ENCODE measurements around the gene TAF7. TPM values are rescaled to one million over a fixed set of nuclear protein-coding genes. Genes with fewer than 3 reads are reported as not detected.

The TAF7 gene
- total and polyA plus RNA-seq, 10 of the 15 experiments (the other 5 are each of a cell fraction or from before 2014, with no cell fraction given), result 42.0 to 88.8 (median 69.2) TPM

GRCh38 chr5:141322261-141322660, 1.7 kb upstream of the TAF7 start (continued):
- TF ChIP-seq SIN3A (IDR thresholded peaks at IDR 0.05; ENCODE audit: low read depth, low read length), result no peak
- no peak for TF ChIP-seq SMC3 (IDR thresholded peaks at IDR 0.05; ENCODE audit: borderline replicate concordance, low read length)
- TF ChIP-seq MEF2A (IDR thresholded peaks at IDR 0.05; ENCODE audit: insufficient read depth, low read depth, low read length), result no peak
- TF ChIP-seq NFIC (IDR thresholded peaks at IDR 0.05; ENCODE audit: low read depth, low read length), result peak; percentile 95
- no peak for TF ChIP-seq NFXL1 (IDR thresholded peaks at IDR 0.05; ENCODE audit: borderline replicate concordance)
- no peak for TF ChIP-seq ZBTB40 (IDR thresholded peaks at IDR 0.05; ENCODE audit: borderline replicate concordance)
- no peak for TF ChIP-seq POLR2AphosphoS2 (IDR thresholded peaks at IDR 0.05; ENCODE audit: low read depth, low read length)
- 0 out of 2 replicates have a peak, but pooled peaks have one; percentile 55 for TF ChIP-seq CBFB (IDR thresholded peaks at IDR 0.05; ENCODE audit: low read depth)
- TF ChIP-seq CTCF (IDR thresholded peaks at IDR 0.05 in 2 of 3, conservative IDR thresholded peaks at IDR 0.05 in 1 of 3; ENCODE audit: control insufficient read depth in 2 of 3, extremely low read depth in 1 of 3, insufficient read depth in 1 of 3, low read depth in 3 of 3, low read length in 3 of 3), result no peak
- no peak for TF ChIP-seq BCLAF1 (IDR thresholded peaks at IDR 0.05)
- TF ChIP-seq PRDM15 (CRISPR knock-in tag; IDR thresholded peaks at IDR 0.05), result no peak
- TF ChIP-seq GABPA (IDR thresholded peaks at IDR 0.05; ENCODE audit: low read depth), result peak; percentile 44; the same call in 1 of the 2 replicates
- no peak for TF ChIP-seq SMAD5 (IDR thresholded peaks at IDR 0.05; ENCODE audit: low read depth)
- peak; percentile 67; the same call in 1 of the 2 replicates for TF ChIP-seq ATF2 (IDR thresholded peaks at IDR 0.05; ENCODE audit: low read length)
- TF ChIP-seq EED (IDR thresholded peaks at IDR 0.05; ENCODE audit: low read depth), result no peak
- TF ChIP-seq HCFC1 (IDR thresholded peaks at IDR 0.05; ENCODE audit: low read length), result no peak
- TF ChIP-seq RFX5 (IDR thresholded peaks at IDR 0.05; ENCODE audit: low read depth, low read length), result no peak
